GM12874 (cell line): ENCODE data around the gene TBATA.

ENCODE experiments used
- TF ChIP-seq, protein P1 (sequence below): IDR thresholded peaks from 2 replicates; pipeline ENCODE4 v1.5.1; 2011; ENCODE audit warnings: low read depth, mild to moderate bottlenecking, control low read depth, low read length, moderate library complexity; ENCODE audit not compliant: insufficient read depth

Gene TBATA

DNA sequence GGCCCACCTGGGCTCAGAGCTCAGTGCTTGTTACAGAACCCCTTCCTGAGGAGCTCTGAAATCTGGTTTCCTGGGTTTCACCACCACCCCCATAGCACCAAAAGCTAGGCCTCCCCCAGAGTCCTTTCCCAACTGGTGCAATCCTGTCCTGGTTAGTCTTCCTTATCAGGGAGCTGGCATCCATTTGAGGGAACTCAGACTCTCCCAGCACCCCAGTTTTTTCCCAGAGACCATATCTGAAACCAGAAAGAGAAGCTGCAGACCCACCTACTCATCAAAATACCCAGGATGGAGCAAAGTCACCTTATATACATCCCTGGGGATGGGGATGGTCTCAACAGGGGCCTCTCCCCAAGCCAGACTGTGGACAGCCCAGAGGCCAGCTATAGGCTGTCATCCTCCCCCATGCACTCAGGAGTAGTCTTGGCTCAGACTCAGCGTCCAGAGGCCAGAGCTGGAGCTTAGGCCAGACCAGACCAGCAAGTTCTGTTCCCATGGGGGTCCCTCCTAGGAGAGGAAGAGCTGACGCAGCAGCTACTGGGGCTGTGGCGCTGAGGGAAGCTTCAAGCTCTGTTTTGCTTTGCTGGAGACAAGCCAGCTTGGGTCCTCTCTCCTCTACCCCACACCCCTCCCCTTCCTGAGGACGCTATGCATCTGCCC lies 3.0 kb downstream of the TBATA start:
- TF ChIP-seq, protein P1, sequence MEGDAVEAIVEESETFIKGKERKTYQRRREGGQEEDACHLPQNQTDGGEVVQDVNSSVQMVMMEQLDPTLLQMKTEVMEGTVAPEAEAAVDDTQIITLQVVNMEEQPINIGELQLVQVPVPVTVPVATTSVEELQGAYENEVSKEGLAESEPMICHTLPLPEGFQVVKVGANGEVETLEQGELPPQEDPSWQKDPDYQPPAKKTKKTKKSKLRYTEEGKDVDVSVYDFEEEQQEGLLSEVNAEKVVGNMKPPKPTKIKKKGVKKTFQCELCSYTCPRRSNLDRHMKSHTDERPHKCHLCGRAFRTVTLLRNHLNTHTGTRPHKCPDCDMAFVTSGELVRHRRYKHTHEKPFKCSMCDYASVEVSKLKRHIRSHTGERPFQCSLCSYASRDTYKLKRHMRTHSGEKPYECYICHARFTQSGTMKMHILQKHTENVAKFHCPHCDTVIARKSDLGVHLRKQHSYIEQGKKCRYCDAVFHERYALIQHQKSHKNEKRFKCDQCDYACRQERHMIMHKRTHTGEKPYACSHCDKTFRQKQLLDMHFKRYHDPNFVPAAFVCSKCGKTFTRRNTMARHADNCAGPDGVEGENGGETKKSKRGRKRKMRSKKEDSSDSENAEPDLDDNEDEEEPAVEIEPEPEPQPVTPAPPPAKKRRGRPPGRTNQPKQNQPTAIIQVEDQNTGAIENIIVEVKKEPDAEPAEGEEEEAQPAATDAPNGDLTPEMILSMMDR: no peak

DNA sequence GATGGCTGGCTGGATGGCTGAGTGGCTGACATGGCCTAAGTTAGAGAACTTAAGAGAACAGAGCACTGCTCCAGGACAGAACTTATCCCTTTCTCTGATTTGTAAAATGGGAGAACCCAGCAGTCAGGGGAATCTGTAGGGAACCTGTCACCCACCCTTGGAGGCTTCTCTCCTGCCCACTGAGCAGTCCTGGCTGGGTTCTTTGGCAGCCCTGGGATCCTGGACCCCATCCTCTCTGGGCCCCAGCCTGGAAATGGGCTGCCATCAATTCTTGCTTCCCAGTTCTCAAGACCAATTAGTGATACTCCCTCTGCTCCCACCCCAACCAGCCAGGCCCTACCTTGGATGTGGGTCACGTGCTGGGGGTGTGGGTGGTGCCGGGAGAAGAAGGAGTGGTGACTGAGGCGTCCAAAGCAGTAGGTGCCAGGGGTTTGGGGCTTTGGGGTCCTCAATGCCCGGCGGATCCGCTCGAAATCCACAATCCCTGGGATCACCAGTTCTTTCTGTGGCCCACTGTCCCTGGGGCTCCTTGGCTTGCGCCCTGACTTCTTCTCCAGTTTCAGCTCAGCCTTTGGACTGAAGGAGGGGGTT lies 3.6 kb downstream of the TBATA start:
- TF ChIP-seq, protein P1: no peak

DNA sequence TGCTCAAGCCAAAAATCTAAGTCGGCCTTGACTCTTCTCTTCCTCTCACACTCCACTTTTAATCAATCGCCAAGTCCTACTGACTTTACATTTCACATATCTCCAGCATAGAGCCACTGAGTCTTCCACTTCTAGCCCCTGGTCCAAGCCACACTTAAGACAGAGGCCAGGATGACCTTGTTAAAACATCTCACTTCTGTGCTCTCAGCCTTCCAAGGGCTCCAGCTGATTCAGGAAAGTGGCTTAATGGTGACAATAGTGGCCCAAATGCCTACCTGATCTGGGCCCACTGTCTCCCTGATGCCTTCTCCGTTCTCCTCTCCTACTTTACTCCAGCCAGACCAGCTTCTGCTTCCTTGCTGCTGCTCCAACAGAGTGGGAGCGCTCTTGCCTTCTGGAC lies 4.4 kb downstream of the TBATA start:
- TF ChIP-seq, protein P1: no peak

DNA sequence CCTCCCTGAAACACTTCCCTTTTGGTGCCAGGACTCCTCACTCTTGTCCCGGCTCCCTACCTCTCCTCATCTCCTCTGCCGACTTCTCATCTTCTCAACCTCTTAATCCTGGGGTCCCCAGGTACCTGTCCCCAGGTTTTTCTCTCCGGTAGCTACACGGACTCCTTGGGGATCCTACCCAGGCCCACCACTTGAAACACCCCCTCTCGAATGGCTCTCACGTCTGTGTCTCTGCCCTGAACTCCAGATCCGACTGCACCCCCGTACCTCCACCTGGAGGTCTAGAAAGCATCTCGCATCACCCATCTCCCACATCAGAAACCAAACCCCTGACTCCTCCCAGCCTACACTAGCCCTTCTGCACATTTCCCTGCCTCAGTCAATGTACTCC lies 4.8 kb downstream of the TBATA start:
- TF ChIP-seq, protein P1: no peak

DNA sequence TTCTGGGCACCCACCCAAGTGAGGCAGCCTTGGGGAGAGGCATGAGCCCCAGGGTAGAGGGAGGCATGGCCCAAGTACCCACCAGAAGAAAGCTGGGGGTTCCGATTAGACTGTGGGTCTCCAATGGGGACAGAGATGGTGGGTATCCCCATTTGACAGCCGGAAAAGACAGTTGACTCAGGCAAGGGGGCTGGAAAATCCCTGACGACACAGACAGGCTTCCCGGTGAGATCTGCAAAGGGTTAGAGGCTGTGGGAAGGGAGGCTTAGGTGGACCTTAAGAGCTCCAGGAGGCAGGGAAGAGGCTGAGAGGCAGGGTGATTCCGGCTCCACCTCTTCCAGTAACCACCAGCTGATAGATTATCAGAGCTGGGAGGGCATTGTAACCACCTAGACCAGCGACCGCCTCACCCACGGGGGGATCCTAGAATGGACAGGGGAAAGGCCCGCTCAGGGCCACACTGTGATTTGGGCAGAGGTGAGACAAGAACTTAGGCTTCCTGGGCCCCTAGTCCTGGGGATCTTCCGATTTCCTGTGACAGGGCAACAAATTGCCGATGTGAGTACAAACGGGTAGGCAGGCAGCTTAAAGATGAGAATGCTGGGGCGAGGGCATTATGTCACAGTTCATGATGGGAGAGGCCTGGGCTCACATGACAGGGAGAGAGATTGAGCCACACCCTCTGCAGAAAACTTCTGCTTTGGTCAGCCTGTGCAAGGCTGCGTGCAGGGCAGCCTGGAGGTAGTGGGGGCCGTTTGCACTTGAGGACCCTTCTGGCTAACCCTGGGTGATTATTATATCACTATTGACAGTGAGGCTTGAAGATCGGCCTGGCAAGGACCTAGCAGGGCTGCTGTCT lies 5.4 kb downstream of the TBATA start:
- TF ChIP-seq, protein P1: no peak

DNA sequence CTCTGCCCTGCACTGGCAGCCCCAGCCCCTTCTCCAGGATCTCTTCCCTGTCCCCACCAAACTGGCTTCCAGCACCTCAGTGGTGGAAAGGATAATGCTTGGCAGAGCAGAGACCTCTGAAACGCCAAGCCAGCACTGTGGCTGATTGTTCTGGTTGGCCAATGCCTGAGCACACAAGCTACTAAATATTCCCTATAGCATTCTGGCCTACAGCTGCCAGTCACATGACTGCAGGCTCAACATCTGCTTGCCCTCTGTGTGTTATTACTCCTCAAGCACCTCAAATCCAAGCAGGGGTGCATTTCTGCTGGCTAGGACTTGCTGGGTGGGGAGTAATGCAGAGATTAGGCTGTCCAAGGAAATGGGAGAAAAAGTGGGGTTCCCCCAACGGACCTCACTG lies 6.1 kb downstream of the TBATA start:
- TF ChIP-seq, protein P1: no peak

DNA sequence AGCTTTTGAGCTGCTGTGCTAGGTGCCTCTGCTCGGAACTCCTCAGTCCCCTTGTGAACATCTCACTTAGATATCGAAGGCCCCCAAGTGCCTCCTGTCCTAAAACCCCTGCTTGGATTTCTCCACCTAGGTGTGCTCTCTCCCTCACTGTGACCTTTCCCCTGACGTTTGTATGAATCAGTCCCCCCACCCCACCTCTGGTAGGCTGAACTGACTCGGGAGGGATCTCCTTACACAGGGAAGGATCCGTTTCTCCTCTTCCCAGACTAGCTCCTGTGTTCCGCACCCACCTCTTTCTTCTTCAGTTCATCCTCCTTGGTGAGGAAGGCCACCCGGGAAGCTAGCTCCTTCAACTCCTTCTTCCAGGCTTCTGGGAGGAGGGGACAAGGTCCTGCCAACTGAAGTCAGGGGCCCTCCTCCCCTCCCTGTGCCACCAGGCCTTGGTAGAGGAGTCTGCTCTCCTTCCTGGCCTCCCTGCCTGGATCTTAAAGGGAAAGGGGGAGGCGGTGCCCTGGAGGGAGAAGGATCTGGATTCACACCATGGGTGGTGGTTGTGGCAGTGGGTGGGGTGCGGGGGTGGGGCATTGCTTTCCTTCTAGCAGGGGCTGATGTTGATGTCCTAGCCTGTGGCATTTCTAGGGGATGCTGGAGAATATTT lies 6.8 kb downstream of the TBATA start:
- TF ChIP-seq, protein P1: no peak
